K562 (cell line): ENCODE measurements around the gene TIFAB. TPM values are rescaled to one million over a fixed set of nuclear protein-coding genes. Genes with fewer than 3 reads are reported as not detected.

Source experiments
- ASH1L ChIP-seq: fragments of 450-650 bp; IDR thresholded peaks from 2 replicates; pipeline ENCODE4 v1.6.1; 2018; ENCODE audit warnings: borderline replicate concordance, mild to moderate bottlenecking, low read depth; ENCODE audit not compliant: partially characterized antibody
- CBFA2T2 ChIP-seq: fragments of 450-650 bp; conservative IDR thresholded peaks from 2 replicates; pipeline ENCODE4 v1.6.1; 2017; ENCODE audit warnings: mild to moderate bottlenecking
- CC2D1A ChIP-seq: fragments of 450-650 bp; IDR thresholded peaks from 2 replicates; pipeline ENCODE4 v1.6.1; 2017; ENCODE audit warnings: mild to moderate bottlenecking
- GABPB1 ChIP-seq: sonication (generic); formaldehyde crosslinking; IDR thresholded peaks from 2 replicates; pipeline ENCODE4 v1.8.0; 2022; ENCODE audit warnings: mild to moderate bottlenecking, missing genetic modification reagents
- ID3 ChIP-seq, 2 experiments: fragments of 250-450 bp in 1 of 2; fragments of 450-650 bp in 1 of 2; sonication (Bioruptor Pico) in 1 of 2; IDR thresholded peaks; 2 replicates each; pipeline versions ENCODE4 v1.6.1 to v1.8.0; 2016 to 2021; ENCODE audit warnings: mild to moderate bottlenecking in 2 of 2, moderate library complexity in 2 of 2, missing compliant biosample characterization in 1 of 2, missing genetic modification characterization in 1 of 2
- MBD2 ChIP-seq: sonication (generic); IDR thresholded peaks from 2 replicates; pipeline ENCODE4 v1.6.1; 2016; ENCODE audit warnings: low read depth, borderline replicate concordance
- MTA1 ChIP-seq: fragments of 450-650 bp; IDR thresholded peaks from 2 replicates; pipeline ENCODE4 v1.6.1; 2017; ENCODE audit warnings: borderline replicate concordance
- MTA2 ChIP-seq: fragments of 450-650 bp; IDR thresholded peaks from 2 replicates; pipeline ENCODE4 v1.6.1; 2016; ENCODE audit warnings: low read depth
- NR0B1 ChIP-seq: fragments of 450-650 bp; IDR thresholded peaks from one replicate; pipeline ENCODE4 v1.6.1; 2018; ENCODE audit warnings: mild to moderate bottlenecking, moderate library complexity; ENCODE audit not compliant: partially characterized antibody
- RBFOX2 ChIP-seq: fragments of 200-400 bp; formaldehyde crosslinking; IDR thresholded peaks from 2 replicates; pipeline ENCODE4 v1.6.1; 2017; ENCODE audit warnings: low read depth, mild to moderate bottlenecking, low read length, moderate library complexity
- RBM39 ChIP-seq: fragments of 200-400 bp; formaldehyde crosslinking; optimal IDR thresholded peaks from 2 replicates; pipeline ENCODE3; 2018; ENCODE audit warnings: low read depth, low read length
- RFX1 ChIP-seq: fragments of 450-650 bp; IDR thresholded peaks from 2 replicates; pipeline ENCODE4 v1.6.1; 2016; ENCODE audit warnings: mild to moderate bottlenecking, moderate library complexity
- STAT5A ChIP-seq: IDR thresholded peaks from 2 replicates; pipeline ENCODE4 v1.6.1; 2012; ENCODE audit warnings: low read length, inconsistent platforms, borderline replicate concordance
- THRB ChIP-seq: fragments of 450-650 bp; formaldehyde crosslinking; conservative IDR thresholded peaks from 2 replicates; pipeline ENCODE4 v1.4.0; 2022; ENCODE audit warnings: mild to moderate bottlenecking, missing genetic modification characterization
- ZNF583 ChIP-seq: fragments of 250-450 bp; sonication (Bioruptor Pico); IDR thresholded peaks from 2 replicates; pipeline ENCODE4 v1.4.0; 2020
- polyA plus RNA-seq, 8 experiments: library from polyadenylated mRNA; depleted of rRNA in 4 of 8; stranded (reverse) in 5 of 8; unstranded in 3 of 8; fragments of >200 nt; fragmentation: Nextera tagmentation in 2 of 8; fragmentation: Illumina TruSeq in 1 of 8; extraction: Ambion mirVana in 2 of 8; extraction: Trizol in 1 of 8; gene quantifications; 2 replicates each; pipeline versions ENCODE4 v1.2.1 to v1.2.3, GENCODE V29; 2011 to 2014; ENCODE audit warnings: inconsistent platforms in 1 of 8, missing spikeins in 1 of 8
- total RNA-seq, 7 experiments: library from RNA; depleted of rRNA in 6 of 7; stranded (reverse); fragments of >200 nt in 6 of 7; fragmentation: Illumina TruSeq in 2 of 7; extraction: Trizol in 2 of 7; gene quantifications; 2 replicates each; pipeline versions ENCODE4 v1.2.1 to v1.2.3, GENCODE V29; 2011 to 2021; ENCODE audit warnings: low replicate concordance in 1 of 7
- TF ChIP-seq, protein P1 (sequence below): fragments of 450-650 bp; IDR thresholded peaks from 2 replicates; pipeline ENCODE4 v1.6.1; 2017; ENCODE audit warnings: antibody characterized with exemption
- TF ChIP-seq, protein P2 (sequence below), 3 experiments: fragments of 200-800 bp in 1 of 3; fragments of 250-450 bp in 1 of 3; fragments of 450-650 bp in 1 of 3; sonication (Bioruptor Pico) in 1 of 3; sonication (Bioruptor generic) in 1 of 3; formaldehyde crosslinking in 1 of 3; IDR thresholded peaks; 2 replicates each; pipeline versions ENCODE4 v1.6.1 to v1.8.0; 2016 to 2022; ENCODE audit warnings: mild to moderate bottlenecking in 2 of 3, missing genetic modification characterization in 2 of 3, missing compliant biosample characterization in 1 of 3, moderate library complexity in 1 of 3
- TF ChIP-seq, protein P3 (sequence below): fragments of 450-650 bp; conservative IDR thresholded peaks from 2 replicates; pipeline ENCODE4 v1.6.1; 2016; ENCODE audit warnings: missing genetic modification characterization, low read depth, mild to moderate bottlenecking, control low read depth, missing compliant biosample characterization

TIFAB gene
- total and polyA plus RNA-seq, 9 of the 15 experiments (the other 6 are each of a cell fraction or from before 2014, with no cell fraction given) = not detected

- TF ChIP-seq CC2D1A (peak; percentile 30; the same call in 1 of the 2 replicates), THRB (CRISPR knock-in tag) (peak; percentile 51), ASH1L (no peak), ID3 (CRISPR knock-in tag; IDR thresholded peaks at IDR 0.05) (no peak), ID3 (tag; IDR thresholded peaks at IDR 0.05) (no peak), MBD2 (peak; percentile 29; the same call in 1 of the 2 replicates), ZNF583 (CRISPR knock-in tag) (no peak), STAT5A (0 out of 2 replicates have a peak, but pooled peaks have one; percentile 23), CBFA2T2 (peak; percentile 71), MTA1 (peak; percentile 33; the same call in 1 of the 2 replicates), RBFOX2 (no peak), RBM39 (no peak), MTA2 (peak; percentile 61), RFX1 (no peak), GABPB1 (CRISPR knock-in tag) (no peak), NR0B1 (no peak)
- TF ChIP-seq, protein P1, sequence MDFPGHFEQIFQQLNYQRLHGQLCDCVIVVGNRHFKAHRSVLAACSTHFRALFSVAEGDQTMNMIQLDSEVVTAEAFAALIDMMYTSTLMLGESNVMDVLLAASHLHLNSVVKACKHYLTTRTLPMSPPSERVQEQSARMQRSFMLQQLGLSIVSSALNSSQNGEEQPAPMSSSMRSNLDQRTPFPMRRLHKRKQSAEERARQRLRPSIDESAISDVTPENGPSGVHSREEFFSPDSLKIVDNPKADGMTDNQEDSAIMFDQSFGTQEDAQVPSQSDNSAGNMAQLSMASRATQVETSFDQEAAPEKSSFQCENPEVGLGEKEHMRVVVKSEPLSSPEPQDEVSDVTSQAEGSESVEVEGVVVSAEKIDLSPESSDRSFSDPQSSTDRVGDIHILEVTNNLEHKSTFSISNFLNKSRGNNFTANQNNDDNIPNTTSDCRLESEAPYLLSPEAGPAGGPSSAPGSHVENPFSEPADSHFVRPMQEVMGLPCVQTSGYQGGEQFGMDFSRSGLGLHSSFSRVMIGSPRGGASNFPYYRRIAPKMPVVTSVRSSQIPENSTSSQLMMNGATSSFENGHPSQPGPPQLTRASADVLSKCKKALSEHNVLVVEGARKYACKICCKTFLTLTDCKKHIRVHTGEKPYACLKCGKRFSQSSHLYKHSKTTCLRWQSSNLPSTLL = no peak
- TF ChIP-seq, protein P2, sequence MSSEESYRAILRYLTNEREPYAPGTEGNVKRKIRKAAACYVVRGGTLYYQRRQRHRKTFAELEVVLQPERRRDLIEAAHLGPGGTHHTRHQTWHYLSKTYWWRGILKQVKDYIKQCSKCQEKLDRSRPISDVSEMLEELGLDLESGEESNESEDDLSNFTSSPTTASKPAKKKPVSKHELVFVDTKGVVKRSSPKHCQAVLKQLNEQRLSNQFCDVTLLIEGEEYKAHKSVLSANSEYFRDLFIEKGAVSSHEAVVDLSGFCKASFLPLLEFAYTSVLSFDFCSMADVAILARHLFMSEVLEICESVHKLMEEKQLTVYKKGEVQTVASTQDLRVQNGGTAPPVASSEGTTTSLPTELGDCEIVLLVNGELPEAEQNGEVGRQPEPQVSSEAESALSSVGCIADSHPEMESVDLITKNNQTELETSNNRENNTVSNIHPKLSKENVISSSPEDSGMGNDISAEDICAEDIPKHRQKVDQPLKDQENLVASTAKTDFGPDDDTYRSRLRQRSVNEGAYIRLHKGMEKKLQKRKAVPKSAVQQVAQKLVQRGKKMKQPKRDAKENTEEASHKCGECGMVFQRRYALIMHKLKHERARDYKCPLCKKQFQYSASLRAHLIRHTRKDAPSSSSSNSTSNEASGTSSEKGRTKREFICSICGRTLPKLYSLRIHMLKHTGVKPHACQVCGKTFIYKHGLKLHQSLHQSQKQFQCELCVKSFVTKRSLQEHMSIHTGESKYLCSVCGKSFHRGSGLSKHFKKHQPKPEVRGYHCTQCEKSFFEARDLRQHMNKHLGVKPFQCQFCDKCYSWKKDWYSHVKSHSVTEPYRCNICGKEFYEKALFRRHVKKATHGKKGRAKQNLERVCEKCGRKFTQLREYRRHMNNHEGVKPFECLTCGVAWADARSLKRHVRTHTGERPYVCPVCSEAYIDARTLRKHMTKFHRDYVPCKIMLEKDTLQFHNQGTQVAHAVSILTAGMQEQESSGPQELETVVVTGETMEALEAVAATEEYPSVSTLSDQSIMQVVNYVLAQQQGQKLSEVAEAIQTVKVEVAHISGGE (CRISPR knock-in tag; IDR thresholded peaks at IDR 0.05) = peak in 1 of 3 experiments; percentile 36; a peak in 1 of 6 replicates
- TF ChIP-seq, protein P3, sequence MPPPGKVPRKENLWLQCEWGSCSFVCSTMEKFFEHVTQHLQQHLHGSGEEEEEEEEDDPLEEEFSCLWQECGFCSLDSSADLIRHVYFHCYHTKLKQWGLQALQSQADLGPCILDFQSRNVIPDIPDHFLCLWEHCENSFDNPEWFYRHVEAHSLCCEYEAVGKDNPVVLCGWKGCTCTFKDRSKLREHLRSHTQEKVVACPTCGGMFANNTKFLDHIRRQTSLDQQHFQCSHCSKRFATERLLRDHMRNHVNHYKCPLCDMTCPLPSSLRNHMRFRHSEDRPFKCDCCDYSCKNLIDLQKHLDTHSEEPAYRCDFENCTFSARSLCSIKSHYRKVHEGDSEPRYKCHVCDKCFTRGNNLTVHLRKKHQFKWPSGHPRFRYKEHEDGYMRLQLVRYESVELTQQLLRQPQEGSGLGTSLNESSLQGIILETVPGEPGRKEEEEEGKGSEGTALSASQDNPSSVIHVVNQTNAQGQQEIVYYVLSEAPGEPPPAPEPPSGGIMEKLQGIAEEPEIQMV (tag) = no peak
Observed at GRCh38 chr5:135481387-135481786, 29.2 kb upstream of the TIFAB start (continued).
